Ectodermal cell (in vitro differentiated cells): ENCODE measurements around the gene GLRX2.
A peak's percentile ranks its signal among the peaks of the same experiment; 100 is the strongest.
"Not testable (repeated sequence)": the region's sequence is repeated elsewhere in the genome, so short reads cannot be mapped to it uniquely, and the experiment has no call there.

Experiments
- H3K27ac ChIP-seq: 2 replicates; pipeline ENCODE4 v1.7.0; 2013; ENCODE audit warnings: mild to moderate bottlenecking, low read depth, low read length; ENCODE audit not compliant: insufficient read depth, poor library complexity, severe bottlenecking
- H3K27me3 ChIP-seq: 2 replicates; pipeline ENCODE4 v1.7.0; 2013; ENCODE audit warnings: mild to moderate bottlenecking, low read length; ENCODE audit not compliant: insufficient read depth, control insufficient read depth, poor library complexity, severe bottlenecking
- H3K36me3 ChIP-seq: one replicate; pipeline ENCODE4 v1.7.0; 2013; ENCODE audit warnings: low read length; ENCODE audit not compliant: control insufficient read depth, insufficient read depth
- H3K4me1 ChIP-seq: one replicate; pipeline ENCODE4 v1.7.0; 2013; ENCODE audit warnings: low read length; ENCODE audit not compliant: control insufficient read depth, insufficient read depth
- H3K4me3 ChIP-seq: 2 replicates; pipeline ENCODE4 v1.7.0; 2013; ENCODE audit warnings: low read depth, low read length, control low read depth; ENCODE audit not compliant: insufficient read depth
- H3K9me3 ChIP-seq: 2 replicates; pipeline ENCODE4 v1.7.0; 2013; ENCODE audit warnings: mild to moderate bottlenecking, low read length, moderate library complexity; ENCODE audit not compliant: control insufficient read depth
- whole genome bisulfite sequencing, 2 experiments: methylation state at CpG; one replicate each; pipeline ENCODE4 v1.1.7; 2013; ENCODE audit warnings: missing lambda C conversion rate in 2 of 2; 5-methylcytosine and 5-hydroxymethylcytosine counted together

Gene GLRX2

DNA sequence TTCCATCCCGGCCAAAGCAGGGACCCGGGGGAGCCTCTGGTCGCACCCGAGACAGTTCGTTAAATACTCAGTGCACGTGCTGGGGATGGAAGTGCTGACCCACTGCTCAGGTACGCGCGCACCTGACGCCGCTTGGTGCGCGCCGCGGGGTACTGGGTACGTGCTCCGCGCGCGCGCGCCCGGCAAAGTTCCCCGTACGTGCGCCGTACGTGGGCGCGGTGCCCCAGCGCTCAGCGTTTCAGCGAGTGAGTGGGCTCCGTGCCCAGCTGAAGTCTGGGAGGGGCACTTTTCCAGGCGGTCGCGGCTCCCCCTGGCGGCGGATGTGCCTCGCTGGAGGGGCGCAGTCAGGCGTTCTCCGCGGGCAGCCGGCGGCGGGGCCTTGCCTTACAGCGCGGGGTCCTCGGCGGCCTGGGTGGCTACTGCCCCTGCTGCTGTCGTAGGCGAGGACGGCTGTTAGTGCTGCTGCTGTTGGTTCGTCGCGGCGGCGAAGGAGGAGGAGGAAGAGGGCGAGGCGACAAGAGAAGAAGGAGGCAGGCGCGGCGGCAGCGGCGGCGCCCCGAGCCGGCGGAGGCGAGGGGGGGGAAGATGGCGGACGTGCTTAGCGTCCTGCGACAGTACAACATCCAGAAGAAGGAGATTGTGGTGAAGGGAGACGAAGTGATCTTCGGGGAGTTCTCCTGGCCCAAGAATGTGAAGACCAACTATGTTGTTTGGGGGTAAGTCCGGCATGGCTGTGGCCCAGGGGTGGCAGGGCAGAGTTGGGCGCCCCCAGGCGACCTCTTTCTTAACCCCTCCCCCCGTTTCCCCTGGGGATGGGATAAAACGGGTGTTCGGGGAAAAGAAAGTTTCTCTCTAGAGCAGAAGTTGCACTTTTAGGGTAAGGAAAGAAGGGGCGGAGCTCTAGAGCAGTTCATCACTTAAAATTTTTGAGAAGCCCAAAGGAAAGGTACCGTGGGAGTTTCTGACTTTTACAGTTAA lies 16.7 kb upstream of the GLRX2 start, which contains the start of gene CDC73:
CDC73 (plus strand) TSS at position 416 of the 978 bp plus-strand sequence; CDS start at position 586, 170 bp downstream.
- Histone ChIP-seq H3K27ac (peak within 1 kb of the TSS; percentile 93), H3K4me3 (peak within 1 kb of the TSS; percentile 88), H3K36me3 (peaks cover 10% of the 10 kb centered on the region), H3K27me3 (no peaks in the 10 kb centered on the region), H3K9me3 (no peaks in the 10 kb centered on the region), H3K4me1 (no peaks in the 10 kb centered on the region)
- WGBS, 2 experiments: 0% methylated on average over 82 to 85 of the region's 85 CpGs

DNA sequence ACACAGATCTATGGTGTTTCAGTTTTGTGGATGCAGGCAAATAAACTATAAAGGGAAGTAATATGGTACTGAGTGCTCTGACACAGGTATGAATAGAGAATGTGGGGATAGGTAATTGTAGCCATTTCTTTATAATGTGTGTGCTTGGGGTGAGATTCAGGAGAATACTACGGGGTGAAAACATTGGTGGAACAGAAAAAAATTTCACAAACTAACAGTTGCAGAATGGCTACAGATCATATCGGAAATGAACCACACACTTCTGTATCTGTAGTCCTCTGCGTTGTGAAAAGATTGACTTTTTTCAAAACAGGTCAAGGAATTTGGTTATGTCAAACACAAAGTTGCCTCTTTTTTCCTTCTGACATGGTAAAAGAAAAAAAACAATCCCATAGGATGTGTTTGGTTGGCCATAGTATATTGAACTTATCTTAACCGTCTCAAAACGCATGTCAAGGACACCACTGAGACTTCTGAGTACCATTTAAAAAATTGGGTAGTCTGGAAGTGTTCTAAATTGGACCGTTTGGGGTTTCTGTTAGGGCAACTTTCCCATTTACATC lies 15.5 kb upstream of the GLRX2 start:
- H3K36me3 ChIP-seq: peaks cover 6% of the 10 kb centered on the region
- H3K9me3 ChIP-seq: no peaks in the 10 kb centered on the region
- H3K4me3 ChIP-seq: no peak overlapping the region
- no peaks in the 10 kb centered on the region for H3K27me3 ChIP-seq
- 93 to 96% methylated on average over 6 of the region's 6 CpGs for WGBS, 2 experiments
- no peaks in the 10 kb centered on the region for H3K4me1 ChIP-seq
- H3K27ac ChIP-seq: no peak overlapping the region

GRCh38 chr1:193118803-193119730 lies 13.9 kb upstream of the GLRX2 start:
- Histone ChIP-seq H3K4me3 (no peak overlapping the region), H3K9me3 (no peaks in the 10 kb centered on the region), H3K4me1 (no peaks in the 10 kb centered on the region), H3K27me3 (no peaks in the 10 kb centered on the region), H3K27ac (no peak overlapping the region), H3K36me3 (no peaks in the 10 kb centered on the region)
- WGBS, 2 experiments: 87 to 94% methylated on average over 3 to 4 of the region's 4 CpGs

DNA sequence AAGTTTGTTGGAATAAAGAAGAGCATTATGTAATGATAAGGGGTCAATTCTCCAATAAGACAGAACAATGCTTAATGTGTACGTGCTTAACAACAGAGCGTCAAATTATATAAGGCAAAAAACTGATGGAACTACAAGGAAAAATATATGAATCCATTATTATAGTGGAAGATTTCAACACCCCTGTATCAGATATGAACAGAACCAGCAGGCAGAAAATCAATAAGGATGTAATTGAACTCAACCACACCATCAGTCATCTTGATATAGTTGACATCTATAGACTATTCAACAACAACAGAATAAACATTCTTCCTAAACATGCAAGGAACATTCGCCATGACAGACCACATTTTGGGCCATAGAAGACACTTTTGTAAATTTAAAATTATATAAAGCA lies 13.0 kb upstream of the GLRX2 start:
- Histone ChIP-seq H3K4me1 (no peaks in the 10 kb centered on the region), H3K27ac (no peak overlapping the region), H3K36me3 (no peaks in the 10 kb centered on the region), H3K4me3 (no peak overlapping the region), H3K27me3 (no peaks in the 10 kb centered on the region), H3K9me3 (no peaks in the 10 kb centered on the region)
- WGBS, 2 experiments: 86 to 94% methylated on average over 1 to 3 of the region's 3 CpGs

DNA sequence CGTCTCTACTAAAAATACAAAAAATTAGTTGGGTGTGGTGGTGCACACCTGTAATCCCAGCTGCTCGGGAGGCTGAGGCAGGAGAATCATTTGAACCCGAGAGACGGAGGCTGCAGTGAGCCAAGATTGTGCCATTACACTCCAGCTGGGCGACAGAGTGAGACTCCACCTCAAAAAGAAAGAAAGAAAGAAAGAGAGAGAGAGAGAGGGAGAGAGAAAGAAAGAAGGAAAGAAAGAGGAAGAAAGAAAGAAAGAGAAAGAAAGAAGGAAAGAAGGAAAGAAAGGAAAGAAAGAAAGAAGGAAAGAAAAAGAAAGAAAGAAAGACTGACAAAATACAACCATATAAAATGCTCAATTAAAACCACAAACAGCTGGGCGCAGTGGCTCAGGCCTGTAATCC lies 12.0 kb upstream of the GLRX2 start:
- 93% methylated on average over 6 of the region's 6 CpGs for WGBS, 2 experiments
- not testable (repeated sequence) for H3K9me3 ChIP-seq, H3K4me3 ChIP-seq, H3K27me3 ChIP-seq, H3K4me1 ChIP-seq, H3K36me3 ChIP-seq, H3K27ac ChIP-seq

DNA sequence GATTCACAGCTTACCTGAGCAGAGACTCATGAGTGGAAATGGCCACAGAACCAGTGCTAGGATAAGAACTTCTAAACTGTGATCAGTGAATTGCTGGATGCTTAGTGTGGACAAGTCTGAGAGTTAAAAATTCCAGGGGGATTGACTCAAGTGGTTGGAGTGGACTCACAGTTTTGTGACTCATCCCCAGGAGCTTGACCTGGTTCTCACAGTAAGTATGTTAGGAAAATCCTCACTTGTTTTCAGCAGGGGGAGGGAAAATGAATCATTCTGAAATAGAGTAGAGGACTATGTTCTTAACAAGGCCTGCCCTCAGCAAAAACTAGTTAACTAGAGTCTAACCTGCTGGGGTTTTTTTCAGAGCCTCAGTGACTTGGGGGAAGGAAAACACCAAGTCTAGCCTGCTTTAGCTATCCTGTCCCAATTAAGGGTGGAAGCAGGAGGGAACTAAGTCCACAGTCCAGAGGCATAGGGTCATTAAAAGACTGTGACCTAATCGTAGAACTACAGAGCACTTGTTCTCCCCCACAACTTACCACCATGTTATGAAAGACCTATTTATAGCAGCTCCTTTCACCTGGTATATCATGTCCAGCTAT lies 10.5 kb upstream of the GLRX2 start:
- no peak overlapping the region for H3K4me3 ChIP-seq

GRCh38 chr1:193114485-193115095 lies 9.4 kb upstream of the GLRX2 start:
- H3K9me3 ChIP-seq: no peaks in the 10 kb centered on the region
- no peak overlapping the region for H3K4me3 ChIP-seq
- no peak overlapping the region for H3K27ac ChIP-seq
- H3K36me3 ChIP-seq: no peaks in the 10 kb centered on the region
- 94% methylated on average over 4 to 5 of the region's 6 CpGs for WGBS, 2 experiments
- no peaks in the 10 kb centered on the region for H3K27me3 ChIP-seq
- no peaks in the 10 kb centered on the region for H3K4me1 ChIP-seq

More for the DNA sequence above, 10.5 kb upstream of the GLRX2 start:
- no peaks in the 10 kb centered on the region for H3K9me3 ChIP-seq
- H3K27ac ChIP-seq: no peak overlapping the region
- no peaks in the 10 kb centered on the region for H3K27me3 ChIP-seq
- 87 to 100% methylated on average over 1 of the region's 1 CpG for WGBS, 2 experiments
- H3K4me1 ChIP-seq: no peaks in the 10 kb centered on the region
- no peaks in the 10 kb centered on the region for H3K36me3 ChIP-seq

- Histone ChIP-seq H3K27ac (no peak overlapping the region), H3K4me3 (no peak overlapping the region), H3K4me1 (no peaks in the 10 kb centered on the region), H3K36me3 (no peaks in the 10 kb centered on the region), H3K9me3 (no peaks in the 10 kb centered on the region), H3K27me3 (no peaks in the 10 kb centered on the region)
Observed at GRCh38 chr1:193113992-193114332, 8.7 kb upstream of the GLRX2 start.

DNA sequence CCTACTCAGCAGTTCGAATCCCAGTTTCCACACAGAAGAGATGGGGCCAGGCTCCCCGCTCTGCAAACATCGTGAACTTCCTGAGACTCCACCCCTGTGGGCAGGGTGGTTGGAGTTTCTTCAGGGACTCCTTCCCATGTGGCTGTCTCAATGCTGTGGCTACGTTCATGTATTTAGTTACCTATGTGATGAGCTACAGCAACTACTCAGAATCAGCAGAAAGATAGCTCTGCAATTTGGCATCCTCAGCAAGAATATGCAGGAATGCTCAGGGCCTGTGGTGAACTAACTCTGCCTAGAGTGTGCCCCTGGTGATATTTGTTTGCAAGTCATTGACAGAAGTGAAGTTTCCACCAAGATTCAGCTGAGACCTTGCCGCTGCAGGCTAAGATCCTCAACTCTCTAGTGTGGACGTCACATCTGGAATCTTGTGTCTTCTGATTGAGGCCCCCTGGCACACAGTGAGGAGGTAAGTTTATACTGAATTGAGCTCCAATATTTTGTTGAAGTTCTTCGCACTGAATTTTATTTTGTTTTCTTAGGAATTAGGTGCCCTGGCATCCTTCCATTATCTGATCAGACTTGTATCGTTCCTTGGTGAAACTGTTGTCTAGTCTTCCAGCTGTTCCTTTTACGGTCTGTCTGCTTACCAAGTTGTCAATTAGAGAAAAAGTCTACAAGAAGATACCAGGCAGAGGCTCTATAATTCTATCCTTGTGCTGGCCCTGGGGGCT lies 8.2 kb upstream of the GLRX2 start:
- no peaks in the 10 kb centered on the region for H3K4me1 ChIP-seq
- H3K4me3 ChIP-seq: no peak overlapping the region
- 74 to 82% methylated on average over 9 of the region's 9 CpGs for WGBS, 2 experiments
- H3K27ac ChIP-seq: no peak overlapping the region
- H3K9me3 ChIP-seq: no peaks in the 10 kb centered on the region
- no peaks in the 10 kb centered on the region for H3K36me3 ChIP-seq
- no peaks in the 10 kb centered on the region for H3K27me3 ChIP-seq
